ENCODE measurements around the gene UROC1. TPM values are rescaled to one million over a fixed set of nuclear protein-coding genes. Genes with fewer than 3 reads are reported as not detected.
A peak's percentile ranks its signal among the peaks of the same experiment; 100 is the strongest.

Gene UROC1
- total RNA-seq, 6 donors from 2014 or later: not detected

DNA sequence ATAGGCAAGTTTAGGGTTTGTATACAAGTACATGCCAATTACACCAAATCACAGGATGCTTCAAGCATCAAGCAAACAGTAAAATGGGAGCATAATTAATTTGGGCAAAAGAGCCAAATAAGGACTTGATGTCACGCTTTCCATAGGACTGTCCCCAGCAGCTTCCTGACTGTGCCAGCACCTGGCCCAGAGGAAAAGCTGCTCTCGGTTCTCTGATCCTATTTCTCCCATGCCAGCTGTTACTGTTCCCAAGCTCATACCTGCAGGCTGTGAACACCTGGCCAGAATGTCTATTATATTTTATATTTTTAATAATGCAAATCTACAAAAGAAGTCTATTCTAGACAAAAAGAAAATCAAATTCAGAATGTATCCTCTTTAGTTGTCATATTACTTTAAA is 54.1 kb downstream of the UROC1 start:
- no peak for ATAC-seq (ENCODE audit: low FRiP score in 2 of 2)
- peaks cover 3 to 38% (median 22%) of the 10 kb centered on the region in 4 donors for H3K4me1 ChIP-seq
- H3K27ac ChIP-seq: no peak overlapping the region
- H3K27me3 ChIP-seq: no peaks in the 10 kb centered on the region
- DNase-seq: no peak
- H3K36me3 ChIP-seq: peaks cover 56 to 99% (median 90%) of the 10 kb centered on the region in 4 donors
- WGBS, 2 donors: 93 to 97% methylated on average over 2 of the region's 2 CpGs
- no peak overlapping the region for H3K4me3 ChIP-seq
- no peaks in the 10 kb centered on the region for H3K9me3 ChIP-seq
- TF ChIP-seq POLR2A (IDR thresholded peaks at IDR 0.05): no peak
- TF ChIP-seq CTCF (IDR thresholded peaks at IDR 0.05): no peak
- TF ChIP-seq POLR2AphosphoS5 (IDR thresholded peaks at IDR 0.05): no peak
- TF ChIP-seq EP300 (IDR thresholded peaks at IDR 0.05): no peak

DNA sequence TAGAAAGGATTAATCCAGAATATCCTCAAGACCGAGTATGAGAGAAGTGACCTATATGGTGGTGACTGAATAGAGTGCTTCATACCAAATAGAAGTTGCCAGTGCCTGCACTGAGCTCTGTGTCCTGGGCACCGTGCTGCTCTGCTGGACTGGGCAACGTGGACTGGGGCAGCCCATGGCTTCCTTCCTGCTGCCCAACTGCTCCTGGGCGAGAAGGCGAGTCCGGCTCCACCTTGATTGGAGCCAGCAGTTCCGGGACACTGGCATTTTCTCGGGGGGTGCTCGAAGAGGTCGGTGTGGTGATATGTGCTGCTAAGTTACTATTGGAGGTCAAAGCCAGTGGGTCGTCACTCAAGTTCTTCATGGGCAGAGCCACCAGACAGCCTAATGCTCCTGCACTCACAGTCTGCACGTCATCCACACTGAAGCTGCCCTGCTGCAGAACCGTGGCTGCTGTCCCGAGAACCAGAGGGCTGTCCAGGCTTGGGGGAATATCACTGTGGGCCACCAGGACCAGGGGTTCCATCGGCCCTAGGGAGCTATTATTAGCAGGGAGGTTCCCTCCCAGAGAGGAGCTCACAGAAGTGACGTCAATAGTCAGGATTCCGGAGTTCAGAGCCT is 56.0 kb downstream of the UROC1 start:
- Histone ChIP-seq H3K4me3 (no peak overlapping the region), H3K27ac (no peak overlapping the region), H3K9me3 (no peaks in the 10 kb centered on the region), H3K27me3 (no peaks in the 10 kb centered on the region), H3K36me3 (peaks cover 44 to 99% (median 88%) of the 10 kb centered on the region in 4 donors), H3K4me1 (peaks cover 0 to 18% (median 12%) of the 10 kb centered on the region in 4 donors)
- no peak for DNase-seq
- ATAC-seq (ENCODE audit: low FRiP score in 2 of 2): no peak
- WGBS, 2 donors: 95 to 96% methylated on average over 10 to 17 of the region's 17 CpGs
- TF ChIP-seq EP300 (IDR thresholded peaks at IDR 0.05) (no peak), CTCF (IDR thresholded peaks at IDR 0.05) (no peak), POLR2A (IDR thresholded peaks at IDR 0.05) (no peak), POLR2AphosphoS5 (IDR thresholded peaks at IDR 0.05) (no peak)

DNA sequence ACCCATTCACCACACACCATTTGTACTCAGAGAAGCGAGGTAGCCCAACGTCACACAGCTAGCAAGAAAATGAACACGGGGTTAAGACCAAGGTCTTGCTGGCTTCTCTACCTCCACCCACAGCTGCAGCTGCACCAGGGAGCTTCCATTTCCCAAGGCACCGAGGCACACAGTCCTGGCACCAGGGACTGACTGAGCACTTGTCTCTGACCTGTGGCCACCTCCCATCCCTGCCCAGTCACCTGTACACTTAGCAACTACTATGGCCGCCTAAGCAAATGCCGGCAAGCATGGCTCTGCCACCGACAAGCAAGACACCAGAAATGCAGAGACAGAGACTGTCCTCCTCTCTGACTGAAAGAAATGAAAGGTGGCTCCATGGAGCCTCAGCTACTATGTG is 57.2 kb downstream of the UROC1 start:
- H3K36me3 ChIP-seq: peaks cover 39 to 99% (median 80%) of the 10 kb centered on the region in 4 donors
- peak in 1 of 2 donors; percentile 12 for DNase-seq

GRCh38 chr3:126459763-126460127 is 57.8 kb downstream of the UROC1 start:
- no peak for DNase-seq
- Histone ChIP-seq H3K27ac (no peak overlapping the region), H3K4me3 (no peak overlapping the region), H3K9me3 (no peaks in the 10 kb centered on the region), H3K36me3 (peaks cover 36 to 99% (median 76%) of the 10 kb centered on the region in 4 donors), H3K27me3 (no peaks in the 10 kb centered on the region), H3K4me1 (peaks cover 0 to 12% (median under 1%) of the 10 kb centered on the region in 4 donors)
- ATAC-seq (ENCODE audit: low FRiP score in 2 of 2): no peak
- TF ChIP-seq POLR2A (IDR thresholded peaks at IDR 0.05) (no peak), EP300 (IDR thresholded peaks at IDR 0.05) (no peak), POLR2AphosphoS5 (IDR thresholded peaks at IDR 0.05) (no peak)
- WGBS, 2 donors: 92 to 94% methylated on average over 9 of the region's 9 CpGs

More for the DNA sequence above, 57.2 kb downstream of the UROC1 start:
- Histone ChIP-seq H3K9me3 (no peaks in the 10 kb centered on the region), H3K27ac (no peak overlapping the region), H3K4me3 (no peak overlapping the region), H3K4me1 (peaks cover 0 to 12% (median 4%) of the 10 kb centered on the region in 4 donors), H3K27me3 (no peaks in the 10 kb centered on the region)
- ATAC-seq (ENCODE audit: low FRiP score in 2 of 2): no peak
- WGBS, 2 donors: 87 to 92% methylated on average over 6 to 7 of the region's 7 CpGs
- TF ChIP-seq POLR2AphosphoS5 (IDR thresholded peaks at IDR 0.05) (no peak), POLR2A (IDR thresholded peaks at IDR 0.05) (no peak), EP300 (IDR thresholded peaks at IDR 0.05) (no peak), CTCF (IDR thresholded peaks at IDR 0.05) (no peak)

DNA sequence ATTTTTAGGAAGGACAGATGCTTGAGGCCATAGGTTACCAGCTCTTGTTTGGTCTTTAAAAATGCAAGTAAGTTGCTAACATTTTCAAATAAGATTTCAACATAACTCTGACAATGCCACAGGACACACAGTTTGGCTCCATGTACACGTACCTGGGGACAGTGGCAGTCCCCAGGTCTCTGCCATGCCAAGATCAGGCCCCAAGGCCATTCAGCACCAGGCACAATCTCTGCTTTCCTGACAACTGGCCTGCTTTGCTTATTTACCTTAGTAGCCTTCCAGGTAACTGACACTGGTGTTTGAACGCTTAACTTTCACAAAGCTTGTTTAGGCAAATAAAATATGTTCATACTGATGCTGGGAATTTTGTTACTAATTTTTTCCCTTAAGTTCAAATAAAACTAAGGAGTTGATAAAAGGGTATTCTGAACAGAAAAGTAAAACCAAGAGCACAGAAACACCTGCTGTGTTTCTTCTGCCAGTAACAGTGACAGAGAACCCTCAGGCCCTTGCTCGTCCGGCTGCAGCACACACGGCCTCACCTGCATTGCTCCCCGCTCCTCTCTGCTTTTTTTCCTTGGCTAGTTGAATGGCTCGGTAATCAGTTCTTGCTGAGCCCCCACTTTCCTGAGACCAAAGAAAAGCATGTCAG is 58.3 kb downstream of the UROC1 start:
- Histone ChIP-seq H3K9me3 (no peaks in the 10 kb centered on the region), H3K4me3 (no peak overlapping the region), H3K4me1 (peaks cover 0 to 10% (median 0%) of the 10 kb centered on the region in 4 donors), H3K27me3 (no peaks in the 10 kb centered on the region), H3K27ac (no peak overlapping the region), H3K36me3 (peaks cover 33 to 99% (median 71%) of the 10 kb centered on the region in 4 donors)
- no peak for ATAC-seq (ENCODE audit: low FRiP score in 2 of 2)
- WGBS, 2 donors: 81 to 87% methylated on average over 7 of the region's 7 CpGs
- DNase-seq: no peak
- TF ChIP-seq POLR2AphosphoS5 (IDR thresholded peaks at IDR 0.05): no peak
- no peak for TF ChIP-seq CTCF (IDR thresholded peaks at IDR 0.05)
- TF ChIP-seq EP300 (IDR thresholded peaks at IDR 0.05): no peak
- TF ChIP-seq POLR2A (IDR thresholded peaks at IDR 0.05): no peak

Measured in upper lobe of left lung (tissue), 6 donors.